HG03095 (cell line): ENCODE measurements around the gene C12orf42.

Experiments used
- ATAC-seq: cut with Tn5 transposase; IDR thresholded peaks from one replicate; pipeline ENCODE4 v1.9.1; 2021; ENCODE audit warnings: moderate library complexity; ENCODE audit not compliant: unreplicated experiment

The C12orf42 gene

GRCh38 chr12:103495469-103496456 lies at the start of gene C12orf42:
Gene C12orf42, minus strand, starts transcription at chr12:103495968. Its CDS starts 17,542 bp downstream, at chr12:103478426.
- peak; percentile 62 for ATAC-seq

DNA sequence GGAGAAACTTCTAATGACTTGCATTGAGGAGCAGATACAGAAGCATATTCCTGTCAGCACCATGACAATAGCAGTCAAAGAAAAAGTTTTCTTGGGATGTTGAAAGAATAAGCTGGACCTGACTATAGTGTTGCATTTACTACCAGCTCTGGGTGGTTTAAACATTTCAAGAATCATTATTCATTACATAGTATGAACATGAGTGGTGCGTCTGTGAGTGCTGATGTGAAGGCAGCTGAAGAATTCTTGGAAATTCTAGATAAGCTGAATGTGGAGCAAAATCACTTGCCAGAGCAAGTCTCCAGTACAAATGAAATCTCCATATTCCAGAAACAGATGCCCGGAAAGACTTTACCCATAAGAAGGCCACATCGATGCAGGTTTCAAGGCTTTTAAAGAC lies 46.3 kb upstream of the C12orf42 start:
- ATAC-seq: no peak

DNA sequence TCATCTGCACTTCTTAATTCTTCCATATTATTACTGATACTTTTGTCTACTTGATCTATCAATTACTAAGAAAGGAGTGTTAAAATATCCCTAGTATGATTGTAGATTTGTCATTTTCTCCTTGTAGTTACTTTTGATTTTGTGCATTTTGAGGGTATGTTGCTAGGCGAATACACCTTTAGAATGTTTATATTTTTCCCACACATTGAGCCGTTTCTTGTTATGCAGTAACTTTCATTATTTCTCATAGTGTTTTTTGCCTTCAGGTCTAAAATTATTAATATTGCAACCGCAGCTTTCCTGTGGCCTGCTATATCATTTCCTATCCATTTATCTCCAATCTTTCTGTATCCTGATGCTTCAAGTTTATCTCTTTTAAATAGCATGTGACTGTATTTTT lies 44.6 kb upstream of the C12orf42 start:
- ATAC-seq: no peak

- ATAC-seq: no peak
Observed at GRCh38 chr12:103538397-103538796, 42.6 kb upstream of the C12orf42 start.

DNA sequence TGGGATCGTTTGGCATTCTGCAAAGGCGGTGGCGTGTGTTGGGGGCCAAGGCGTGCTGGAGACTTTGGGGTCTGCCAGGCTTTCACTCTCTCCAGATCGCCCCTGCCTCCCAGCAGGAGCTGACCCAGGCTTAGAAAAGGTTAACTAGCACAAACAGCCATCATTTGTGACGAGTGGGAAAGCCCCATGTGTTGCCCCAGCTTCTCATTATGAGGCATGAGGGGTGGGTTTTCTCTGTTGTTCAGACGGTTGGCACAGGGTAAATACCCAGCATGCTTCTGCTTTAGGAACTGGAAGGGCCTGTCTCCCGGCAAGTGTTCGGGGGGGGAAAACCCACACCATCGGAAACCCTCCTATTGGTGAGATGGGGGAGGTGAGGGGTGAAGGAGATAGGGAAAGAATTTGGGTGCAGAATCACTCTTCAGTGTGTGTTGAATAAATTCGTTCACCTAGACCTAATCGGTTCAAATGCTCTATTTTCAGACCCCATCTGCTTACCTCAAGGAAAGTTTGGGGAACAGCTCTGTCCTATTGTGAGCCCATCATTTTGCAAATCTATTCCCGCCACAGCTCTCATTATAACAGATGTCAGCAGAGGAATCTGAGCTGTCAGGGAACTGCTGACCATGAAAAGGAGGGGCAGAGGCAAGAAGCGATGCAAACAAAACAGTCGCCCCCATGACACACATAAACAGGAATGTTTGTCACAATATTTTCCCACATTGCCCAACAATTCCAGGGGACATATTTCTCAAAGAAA lies 34.7 kb upstream of the C12orf42 start:
- ATAC-seq: no peak

GRCh38 chr12:103529306-103529705 lies 33.5 kb upstream of the C12orf42 start:
- no peak for ATAC-seq

DNA sequence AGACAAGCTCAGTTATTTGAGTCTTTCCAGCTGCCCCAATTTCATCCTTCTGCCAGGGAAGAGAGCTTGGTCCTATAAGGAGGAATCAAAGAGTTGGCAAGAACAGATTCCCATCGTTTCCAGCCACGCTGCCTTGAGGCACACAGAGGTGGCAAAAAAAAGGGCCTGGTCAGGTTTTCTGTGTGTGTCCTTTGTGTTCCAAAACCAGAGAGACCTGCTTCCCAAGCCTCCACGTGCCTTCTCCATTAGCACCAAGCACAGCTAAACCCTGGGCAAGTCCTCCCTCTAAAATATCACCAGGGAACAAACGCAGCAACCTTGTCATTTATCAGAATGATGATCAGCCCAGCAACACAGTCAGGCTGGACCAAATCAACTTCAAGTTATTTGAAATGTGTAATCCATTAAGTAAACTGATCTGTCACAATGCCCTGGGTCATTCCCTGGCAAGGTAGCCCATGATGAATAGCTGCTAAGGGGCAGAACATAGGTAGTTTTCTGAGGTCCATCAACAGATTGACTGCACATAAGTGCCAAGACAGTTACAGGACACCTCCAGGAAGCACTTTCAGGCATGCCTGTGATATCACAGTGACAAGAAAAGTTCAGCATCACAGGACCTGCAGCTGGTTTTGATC lies 28.6 kb upstream of the C12orf42 start:
- no peak for ATAC-seq

DNA sequence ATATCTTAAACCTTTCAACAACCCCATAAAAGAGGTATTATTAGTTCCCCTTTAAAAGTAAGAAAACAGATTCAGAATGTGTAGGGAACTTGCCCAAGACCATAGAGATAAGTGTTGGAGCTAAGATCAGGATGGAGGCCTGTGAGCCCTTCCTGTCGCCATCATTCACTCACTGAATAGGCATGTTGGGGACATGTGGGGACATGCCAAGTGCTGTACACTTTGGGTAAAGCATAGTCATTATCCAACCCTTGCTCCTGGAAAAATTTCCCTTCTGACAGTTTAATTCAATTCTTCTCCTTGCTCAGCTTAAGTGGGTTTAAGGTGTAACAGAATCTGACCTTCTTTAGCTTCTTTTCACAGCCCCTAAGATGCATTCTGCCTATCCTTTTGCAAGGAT lies 28.0 kb upstream of the C12orf42 start:
- no peak for ATAC-seq

DNA sequence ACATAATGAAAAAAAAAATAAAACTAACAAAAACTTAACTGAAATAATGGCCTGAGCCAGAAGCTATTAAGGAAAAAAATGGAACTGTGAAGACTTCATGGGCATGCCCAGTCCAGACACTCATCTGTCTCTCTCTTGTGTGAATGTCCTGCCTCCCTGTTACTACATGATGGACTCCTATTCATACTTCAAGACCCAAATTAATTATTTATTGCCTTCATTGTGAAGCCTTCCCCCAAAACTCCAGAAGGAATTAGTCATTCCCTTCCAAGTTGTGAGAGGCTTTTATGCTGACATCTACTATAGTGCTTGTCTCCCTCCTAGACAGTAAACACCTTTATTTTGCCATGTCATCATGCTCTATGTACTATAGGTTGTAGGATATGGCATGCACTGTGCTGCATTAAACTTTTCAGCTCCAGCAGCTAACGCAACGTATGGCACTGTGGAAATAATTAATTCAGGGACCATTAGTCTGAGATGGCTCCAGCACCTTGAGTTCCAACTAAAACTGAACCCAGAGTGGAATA lies 25.0 kb upstream of the C12orf42 start:
- no peak for ATAC-seq

- ATAC-seq: no peak
Observed at GRCh38 chr12:103519632-103520031, 23.9 kb upstream of the C12orf42 start.

- no peak for ATAC-seq
Observed at GRCh38 chr12:103518899-103519298, 23.1 kb upstream of the C12orf42 start.

- ATAC-seq: no peak
Observed at GRCh38 chr12:103517161-103517560, 21.4 kb upstream of the C12orf42 start.

GRCh38 chr12:103515341-103515740 lies 19.6 kb upstream of the C12orf42 start:
- ATAC-seq: no peak

GRCh38 chr12:103513875-103514274 lies 18.1 kb upstream of the C12orf42 start:
- ATAC-seq: no peak

DNA sequence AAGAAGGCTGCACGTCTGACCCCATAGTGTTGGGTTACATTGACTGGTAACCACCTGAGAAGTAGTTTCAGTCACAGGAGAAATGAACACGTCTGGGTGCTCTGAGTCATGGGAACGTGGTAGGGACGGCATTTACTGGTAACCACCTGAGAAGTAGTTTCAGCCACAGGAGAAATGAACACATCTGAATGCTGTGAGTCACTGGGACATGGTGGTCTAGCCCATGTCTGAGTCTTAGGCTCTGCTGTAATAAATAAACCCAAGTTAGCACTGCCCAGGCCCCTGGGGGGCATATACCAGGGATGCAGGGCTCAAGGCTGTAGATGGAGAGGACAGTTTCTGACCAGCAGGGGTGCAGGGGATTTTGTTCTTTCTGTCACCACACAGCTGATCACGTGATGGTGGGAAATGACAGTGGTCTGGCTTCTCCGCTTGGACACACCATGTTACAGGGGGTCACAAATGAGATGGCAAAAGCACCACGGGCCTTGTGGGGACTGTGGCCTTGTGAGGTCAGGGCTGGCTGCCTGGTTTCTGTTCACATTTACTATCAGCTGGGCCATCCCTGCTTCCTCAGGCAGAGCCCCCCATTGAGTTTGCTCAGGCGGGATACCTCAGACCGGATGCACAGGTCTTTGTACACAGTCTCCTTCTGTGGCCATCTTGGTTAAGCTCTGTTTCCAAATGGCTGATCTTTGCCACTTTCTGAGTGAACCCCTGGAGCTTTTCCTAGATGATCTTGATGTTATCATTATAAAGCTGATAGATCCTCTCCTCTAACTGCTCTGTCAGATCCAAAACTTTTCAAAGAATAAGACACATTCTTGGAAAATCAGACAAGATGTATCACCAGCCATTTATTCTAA lies 9.8 kb upstream of the C12orf42 start:
- peak; percentile 93 for ATAC-seq

DNA sequence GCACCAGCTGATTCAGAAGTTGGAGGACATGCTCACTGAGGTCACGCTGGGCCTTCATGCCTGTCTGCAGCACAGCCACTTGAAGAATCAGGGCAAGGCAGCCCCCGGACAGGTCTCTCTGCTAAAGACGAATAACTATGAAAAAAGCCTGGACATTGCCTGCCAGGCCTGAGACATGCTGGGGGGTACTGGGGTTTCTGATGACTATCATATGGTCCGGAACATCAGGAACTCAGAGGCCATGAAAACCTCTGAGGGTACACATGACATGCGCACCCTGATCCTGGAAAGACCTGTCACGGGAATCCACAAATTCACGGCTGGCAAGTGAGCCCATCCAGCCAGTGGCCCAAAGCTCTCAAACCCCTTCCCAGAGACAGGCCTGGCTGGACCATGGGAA lies 8.8 kb upstream of the C12orf42 start:
- no peak for ATAC-seq

DNA sequence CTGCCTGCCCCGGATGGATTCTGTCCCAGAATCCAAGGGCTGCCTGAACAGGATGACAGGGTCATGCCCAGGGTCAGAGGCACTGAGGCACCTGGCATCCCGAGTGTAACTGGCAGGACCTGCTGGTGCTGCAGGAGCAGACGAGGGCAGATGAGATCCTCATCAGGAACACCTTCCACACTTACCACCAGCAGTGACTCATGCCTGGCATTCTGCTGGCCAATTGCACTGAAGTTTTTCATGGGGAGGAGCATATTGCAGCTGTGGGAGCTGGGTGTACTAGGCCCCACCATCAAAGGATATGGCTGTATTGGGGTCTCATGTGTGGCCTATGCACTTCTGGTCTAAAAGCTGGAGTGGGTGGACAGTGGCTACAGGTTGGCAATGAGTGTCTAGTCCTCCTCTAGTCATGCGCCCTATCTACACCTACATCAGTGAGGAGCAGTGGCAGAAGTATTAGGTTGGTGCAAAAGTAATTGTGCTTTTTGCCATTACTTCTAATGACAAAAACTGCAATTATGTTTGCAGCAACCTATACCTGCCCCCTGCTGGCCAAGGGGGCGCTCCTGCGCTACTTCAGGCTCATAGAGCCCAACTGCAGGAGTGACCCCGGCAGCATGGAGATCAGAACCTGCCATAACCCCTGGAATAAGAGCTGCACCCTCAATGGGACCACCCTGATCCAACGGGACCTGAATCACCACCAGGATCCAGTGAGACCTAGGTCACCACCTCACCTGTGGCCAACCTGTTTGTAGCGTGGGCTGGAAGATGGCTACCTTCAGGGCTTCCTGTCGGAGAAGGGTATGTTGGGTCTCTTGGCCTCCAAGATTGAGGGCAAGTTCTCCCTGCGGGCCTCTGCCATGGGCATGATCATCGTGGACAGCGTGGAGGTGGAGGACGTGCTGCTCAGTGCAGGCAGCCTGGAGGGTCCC lies 8.0 kb upstream of the C12orf42 start:
- ATAC-seq: no peak

- ATAC-seq: no peak
Observed at GRCh38 chr12:103501447-103501846, 5.7 kb upstream of the C12orf42 start.

- no peak for ATAC-seq
Observed at GRCh38 chr12:103499571-103499970, 3.8 kb upstream of the C12orf42 start.
